ENCODE measurements around the gene PTGDR.

PTGDR gene

GRCh38 chr14:52307905-52308304, 40.4 kb downstream of the PTGDR start:
- DNase-seq (ENCODE audit: extremely low read depth, low read depth) = no peak
- TF ChIP-seq, protein P1, sequence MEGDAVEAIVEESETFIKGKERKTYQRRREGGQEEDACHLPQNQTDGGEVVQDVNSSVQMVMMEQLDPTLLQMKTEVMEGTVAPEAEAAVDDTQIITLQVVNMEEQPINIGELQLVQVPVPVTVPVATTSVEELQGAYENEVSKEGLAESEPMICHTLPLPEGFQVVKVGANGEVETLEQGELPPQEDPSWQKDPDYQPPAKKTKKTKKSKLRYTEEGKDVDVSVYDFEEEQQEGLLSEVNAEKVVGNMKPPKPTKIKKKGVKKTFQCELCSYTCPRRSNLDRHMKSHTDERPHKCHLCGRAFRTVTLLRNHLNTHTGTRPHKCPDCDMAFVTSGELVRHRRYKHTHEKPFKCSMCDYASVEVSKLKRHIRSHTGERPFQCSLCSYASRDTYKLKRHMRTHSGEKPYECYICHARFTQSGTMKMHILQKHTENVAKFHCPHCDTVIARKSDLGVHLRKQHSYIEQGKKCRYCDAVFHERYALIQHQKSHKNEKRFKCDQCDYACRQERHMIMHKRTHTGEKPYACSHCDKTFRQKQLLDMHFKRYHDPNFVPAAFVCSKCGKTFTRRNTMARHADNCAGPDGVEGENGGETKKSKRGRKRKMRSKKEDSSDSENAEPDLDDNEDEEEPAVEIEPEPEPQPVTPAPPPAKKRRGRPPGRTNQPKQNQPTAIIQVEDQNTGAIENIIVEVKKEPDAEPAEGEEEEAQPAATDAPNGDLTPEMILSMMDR (IDR thresholded peaks at IDR 0.05; ENCODE audit: low read depth, low read length) = no peak

DNA sequence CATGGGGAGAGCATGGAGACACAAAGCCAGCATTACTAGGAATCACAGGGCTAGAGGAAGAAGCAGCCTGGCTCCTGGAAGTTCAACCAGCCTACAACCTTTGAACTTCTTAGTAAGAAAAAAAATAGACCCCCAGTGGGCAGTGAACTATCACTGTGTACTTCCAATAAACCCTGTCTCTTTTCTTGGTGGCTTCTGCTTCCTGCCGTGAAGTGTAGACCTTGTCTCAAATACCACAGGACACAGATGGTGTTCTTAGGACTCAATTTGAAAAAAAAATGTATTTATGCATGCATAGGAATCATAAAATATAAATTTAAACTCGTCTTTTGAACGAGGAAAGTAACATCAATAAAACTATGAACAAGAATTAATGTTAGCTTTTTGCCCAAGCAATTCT, 43.0 kb downstream of the PTGDR start:
- no peak for DNase-seq (ENCODE audit: extremely low read depth, low read depth)
- TF ChIP-seq, protein P1 (IDR thresholded peaks at IDR 0.05; ENCODE audit: low read depth, low read length) = no peak

GRCh38 chr14:52312931-52313355, 45.4 kb downstream of the PTGDR start:
- TF ChIP-seq, protein P1 (IDR thresholded peaks at IDR 0.05; ENCODE audit: low read depth, low read length) = no peak
- DNase-seq (ENCODE audit: extremely low read depth, low read depth) = no peak

GRCh38 chr14:52313462-52313861, 46.0 kb downstream of the PTGDR start:
- no peak for DNase-seq (ENCODE audit: extremely low read depth, low read depth)
- TF ChIP-seq, protein P1 (IDR thresholded peaks at IDR 0.05; ENCODE audit: low read depth, low read length) = no peak

DNA sequence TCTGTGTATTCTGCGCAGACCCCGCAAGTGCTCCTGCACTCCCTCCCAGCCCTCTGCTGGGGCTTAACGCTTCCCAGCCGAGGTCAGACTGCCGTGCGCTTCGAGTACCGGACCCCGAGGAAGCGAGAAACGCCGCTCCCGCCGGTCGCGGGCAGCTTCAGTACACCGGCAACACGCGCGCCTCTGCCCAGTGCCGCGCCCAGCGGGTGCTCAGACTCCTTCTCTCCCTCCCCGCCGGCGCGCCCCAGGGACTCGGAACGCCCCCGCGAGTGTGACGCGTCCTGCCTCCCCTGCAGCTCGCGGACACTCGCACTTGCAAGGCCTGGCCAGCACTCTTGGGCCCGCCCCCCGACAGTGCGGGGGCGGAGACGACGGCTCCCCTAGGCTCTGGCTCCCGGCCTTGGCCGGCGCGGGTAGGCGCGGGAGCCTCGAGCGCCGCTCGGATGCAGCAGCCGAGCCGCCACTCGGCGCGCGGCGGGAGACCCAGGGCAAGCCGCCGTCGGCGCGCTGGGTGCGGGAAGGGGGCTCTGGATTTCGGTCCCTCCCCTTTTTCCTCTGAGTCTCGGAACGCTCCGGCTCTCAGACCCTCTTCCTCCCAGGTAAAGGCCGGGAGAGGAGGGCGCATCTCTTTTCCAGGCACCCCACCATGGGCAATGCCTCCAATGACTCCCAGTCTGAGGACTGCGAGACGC, 46.6 kb downstream of the PTGDR start, which contains the start of gene PTGER2:
Gene PTGER2, plus strand, starts transcription at position 410 of the 692 bp plus-strand sequence. Its CDS starts 237 bp downstream, at position 647.
- TF ChIP-seq, protein P1 (IDR thresholded peaks at IDR 0.05; ENCODE audit: low read depth, low read length) = no peak
- DNase-seq (ENCODE audit: extremely low read depth, low read depth) = peak; percentile 70

- no peak for DNase-seq (ENCODE audit: extremely low read depth, low read depth)
- TF ChIP-seq, protein P1 (IDR thresholded peaks at IDR 0.05; ENCODE audit: low read depth, low read length) = no peak; the same call in 1 of the 2 replicates
These were observed 47.3 kb downstream of the PTGDR start for GRCh38 chr14:52314595-52315354.

DNA sequence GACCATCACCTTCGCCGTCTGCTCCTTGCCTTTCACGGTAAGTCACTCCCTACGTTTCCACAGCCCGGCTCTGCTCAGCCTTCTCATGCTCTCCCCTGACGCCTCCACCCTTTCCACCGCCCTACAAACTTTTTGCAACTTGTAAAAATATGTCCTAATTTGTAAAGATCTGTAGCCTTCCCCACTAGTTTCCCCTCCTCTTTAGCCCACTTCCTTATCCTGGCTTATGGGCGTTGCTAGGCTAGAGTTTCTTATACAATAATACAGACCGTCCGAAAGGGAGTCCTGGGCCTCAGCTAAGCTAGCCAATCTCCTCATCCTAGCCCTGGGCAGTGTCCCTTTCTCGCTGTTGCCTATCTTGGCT, 47.8 kb downstream of the PTGDR start:
- no peak for DNase-seq (ENCODE audit: extremely low read depth, low read depth)
- TF ChIP-seq, protein P1 (IDR thresholded peaks at IDR 0.05; ENCODE audit: low read depth, low read length) = no peak

Measured in AG09319 (cell line).